Cerebellar cortex (tissue), 1 donor: ENCODE measurements around the gene DYRK1A.

Experiments
- DNase-seq: peaks from one replicate; pipeline ENCODE4 v3.0.0-alpha.2; 2015; ENCODE audit warnings: low spot score

The DYRK1A gene

GRCh38 chr21:37419228-37419906 lies 52.8 kb downstream of the DYRK1A start:
- no peak for DNase-seq

- DNase-seq, result no peak
These were observed 54.7 kb downstream of the DYRK1A start for GRCh38 chr21:37421306-37421705.

- no peak for DNase-seq
These were observed 55.8 kb downstream of the DYRK1A start for GRCh38 chr21:37422382-37422781.

GRCh38 chr21:37423103-37423502 lies 56.5 kb downstream of the DYRK1A start:
- DNase-seq, result no peak

GRCh38 chr21:37424396-37424795 lies 57.8 kb downstream of the DYRK1A start:
- no peak for DNase-seq

- DNase-seq, result no peak
These were observed 58.4 kb downstream of the DYRK1A start for GRCh38 chr21:37425001-37425400.

- no peak for DNase-seq
These were observed 59.1 kb downstream of the DYRK1A start for GRCh38 chr21:37425684-37426083.

- DNase-seq, result no peak
These were observed 60.6 kb downstream of the DYRK1A start for GRCh38 chr21:37427221-37427620.

- DNase-seq, result no peak
These were observed 62.8 kb downstream of the DYRK1A start for GRCh38 chr21:37429356-37429755.

GRCh38 chr21:37430184-37430821 lies 63.7 kb downstream of the DYRK1A start:
- peak; percentile 40 for DNase-seq

GRCh38 chr21:37431243-37431642 lies 64.7 kb downstream of the DYRK1A start:
- DNase-seq, result no peak

GRCh38 chr21:37432710-37433455 lies 66.3 kb downstream of the DYRK1A start:
- DNase-seq, result no peak

GRCh38 chr21:37433456-37433840 lies 66.9 kb downstream of the DYRK1A start:
- DNase-seq, result no peak

- peak; percentile 99 for DNase-seq
These were observed 68.5 kb downstream of the DYRK1A start for GRCh38 chr21:37435120-37435519.

- DNase-seq, result no peak
These were observed 69.1 kb downstream of the DYRK1A start for GRCh38 chr21:37435711-37436110.

GRCh38 chr21:37436174-37436573 lies 69.6 kb downstream of the DYRK1A start:
- DNase-seq, result peak; percentile 46

- no peak for DNase-seq
These were observed 71.0 kb downstream of the DYRK1A start for GRCh38 chr21:37437376-37438080.

- DNase-seq, result no peak
These were observed 77.1 kb downstream of the DYRK1A start for GRCh38 chr21:37443683-37444082.

GRCh38 chr21:37445228-37445627 lies 78.7 kb downstream of the DYRK1A start:
- DNase-seq, result no peak

GRCh38 chr21:37446552-37446951 lies 80.0 kb downstream of the DYRK1A start:
- no peak for DNase-seq

- DNase-seq, result no peak
These were observed 80.8 kb downstream of the DYRK1A start for GRCh38 chr21:37447288-37447936.
